Activated effector memory CD4-positive, alpha-beta T cell treated with anti-CD3 and anti-CD28 coated beads, Interleukin-2, amount 50 U/mL, for 16 hours (primary cell): Measurements from ENCODE around the gene PITX1.
A peak's percentile ranks its signal among the peaks of the same experiment; 100 is the strongest.
"Not testable (repeated sequence)": the region's sequence is repeated elsewhere in the genome, so short reads cannot be mapped to it uniquely, and the experiment has no call there.

Source experiments
- DNase-seq: peaks from one replicate; pipeline ENCODE4 v3.0.0-alpha.2; 2020

Gene PITX1

GRCh38 chr5:135033901-135034235, at the start of gene PITX1:
Gene PITX1, minus strand, starts transcription at chr5:135034228. Its CDS starts 347 bp downstream, at chr5:135033881.
- no peak for DNase-seq

GRCh38 chr5:135083334-135083733, 49.3 kb upstream of the PITX1 start:
- not testable (repeated sequence) for DNase-seq

DNA sequence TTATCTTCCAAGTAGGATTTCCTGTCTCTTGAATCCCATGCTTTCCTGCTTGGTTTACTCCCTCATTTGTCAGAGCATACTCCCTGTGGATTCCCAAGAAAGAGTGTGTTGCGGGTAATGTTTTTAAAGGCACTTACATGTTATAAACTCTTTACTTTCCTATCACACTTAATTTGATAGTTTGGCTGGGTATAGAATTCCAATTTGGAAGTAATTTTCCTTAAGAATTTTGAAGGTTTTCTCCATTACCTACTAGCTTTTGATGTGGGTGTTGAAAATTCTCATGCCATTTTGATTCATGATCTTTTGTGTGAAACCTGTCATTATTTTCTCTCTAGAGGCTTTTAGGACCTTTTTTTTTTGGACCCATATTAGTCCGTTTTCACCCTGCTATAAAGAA, 47.2 kb upstream of the PITX1 start:
- DNase-seq: no peak

GRCh38 chr5:135079760-135080159, 45.7 kb upstream of the PITX1 start:
- DNase-seq: no peak

- DNase-seq: no peak
Measured at GRCh38 chr5:135079099-135079681, 45.2 kb upstream of the PITX1 start.

DNA sequence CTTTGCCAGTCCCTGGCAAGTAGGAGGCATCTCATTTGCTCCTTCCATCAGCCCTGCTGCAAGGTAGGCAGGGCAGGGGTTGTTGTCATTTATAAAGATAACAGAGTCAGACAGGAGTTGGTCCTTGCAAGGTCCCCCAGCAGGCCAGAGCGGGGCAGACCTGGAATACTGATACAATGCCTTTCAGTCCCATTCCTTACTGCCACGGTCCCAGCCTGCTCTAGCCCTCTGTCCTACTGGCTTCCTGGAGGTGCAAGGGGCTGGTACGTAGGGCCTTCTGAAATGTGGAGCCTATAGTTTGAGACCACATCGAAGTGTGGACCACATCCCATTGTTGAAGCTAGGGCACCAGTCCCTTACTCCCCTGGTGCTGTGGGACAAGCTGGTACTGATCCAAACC, 42.8 kb upstream of the PITX1 start:
- peak; percentile 38 for DNase-seq

DNA sequence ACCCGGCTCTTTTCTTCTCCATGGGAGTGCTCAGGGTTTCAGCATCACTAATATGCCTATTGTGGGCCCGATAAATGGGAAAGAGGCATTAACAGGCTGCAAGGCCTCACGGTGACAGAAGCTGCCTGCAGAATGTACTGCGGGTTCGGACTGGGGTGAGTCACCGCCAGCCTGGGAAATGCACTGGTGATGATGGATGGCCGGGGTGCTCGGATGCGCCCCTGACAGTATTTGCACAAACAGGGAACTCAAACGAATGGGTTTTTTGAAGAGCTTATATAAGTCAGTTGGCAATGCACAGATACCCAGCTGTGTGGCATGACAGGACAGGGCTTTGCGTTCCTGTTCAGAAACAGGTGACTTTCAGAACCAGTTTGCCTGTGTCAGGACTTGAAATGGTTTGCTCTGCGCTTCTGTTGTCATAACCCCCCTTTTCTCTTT, 42.0 kb upstream of the PITX1 start:
- DNase-seq: peak; percentile 47

DNA sequence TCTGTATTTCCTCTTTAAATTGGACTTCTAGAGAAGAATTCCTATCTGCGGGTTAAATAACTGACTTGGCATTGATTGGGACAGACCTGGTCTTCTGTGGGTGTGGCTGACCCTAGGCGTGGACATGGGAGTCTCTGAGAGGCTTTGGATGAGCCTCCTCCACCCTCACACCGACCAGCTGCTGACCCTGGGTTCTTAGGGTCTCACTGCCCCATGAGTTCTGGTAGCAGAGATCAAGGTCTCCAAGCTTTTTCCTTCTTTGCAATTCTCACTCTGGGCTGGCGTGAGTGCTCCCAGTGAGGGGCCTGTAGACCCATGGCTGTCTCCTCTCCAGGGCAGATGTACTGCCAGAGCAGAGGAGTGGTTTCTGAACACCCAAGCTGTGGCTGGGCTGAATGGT, 41.6 kb upstream of the PITX1 start:
- DNase-seq: peak; percentile 24

- DNase-seq: no peak
Measured at GRCh38 chr5:135073761-135074345, 39.8 kb upstream of the PITX1 start.

DNA sequence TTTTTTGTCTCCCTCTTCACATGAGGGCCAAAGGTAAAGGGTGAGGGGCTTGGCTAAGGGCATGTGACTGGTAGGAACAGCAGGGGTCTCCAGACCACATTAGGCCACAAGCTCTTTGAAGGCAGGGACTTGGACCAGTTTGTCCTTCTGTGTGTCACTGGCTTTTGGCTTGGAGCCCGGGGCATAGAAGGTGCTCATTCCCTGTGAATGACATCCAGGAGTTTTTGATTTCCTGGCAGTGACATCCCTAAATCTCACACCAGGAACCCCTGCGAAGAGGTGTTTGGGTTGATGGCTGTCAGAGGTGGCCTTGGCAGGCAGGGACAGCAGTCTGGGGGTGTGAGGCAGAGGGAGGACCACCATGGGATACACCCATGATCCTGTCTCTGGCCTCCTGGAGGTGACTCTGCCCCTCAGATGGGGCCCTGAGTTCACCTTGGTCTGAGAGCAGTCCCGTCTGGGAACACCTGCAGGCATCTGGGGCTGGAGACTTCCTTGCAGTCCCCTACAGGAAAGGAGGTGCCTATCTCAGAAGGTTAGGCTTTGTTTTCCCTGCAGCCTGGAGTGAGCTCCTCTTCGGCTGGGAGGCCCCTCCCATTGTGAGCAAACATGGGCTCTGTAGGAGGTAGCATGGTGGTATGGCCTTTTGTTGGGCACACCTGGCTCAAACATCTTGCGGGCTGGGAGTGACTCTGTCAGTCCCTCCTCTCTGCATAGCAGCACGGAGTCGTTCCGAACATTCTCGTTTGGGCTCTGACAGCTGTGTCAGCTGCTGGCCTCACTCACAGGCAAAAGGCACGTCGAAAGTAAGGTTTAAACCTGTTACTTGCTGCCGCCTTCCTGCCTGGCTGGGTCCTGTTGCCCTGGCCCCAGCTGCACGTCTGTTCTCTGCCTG, 38.6 kb upstream of the PITX1 start:
- peak; percentile 47 for DNase-seq

DNA sequence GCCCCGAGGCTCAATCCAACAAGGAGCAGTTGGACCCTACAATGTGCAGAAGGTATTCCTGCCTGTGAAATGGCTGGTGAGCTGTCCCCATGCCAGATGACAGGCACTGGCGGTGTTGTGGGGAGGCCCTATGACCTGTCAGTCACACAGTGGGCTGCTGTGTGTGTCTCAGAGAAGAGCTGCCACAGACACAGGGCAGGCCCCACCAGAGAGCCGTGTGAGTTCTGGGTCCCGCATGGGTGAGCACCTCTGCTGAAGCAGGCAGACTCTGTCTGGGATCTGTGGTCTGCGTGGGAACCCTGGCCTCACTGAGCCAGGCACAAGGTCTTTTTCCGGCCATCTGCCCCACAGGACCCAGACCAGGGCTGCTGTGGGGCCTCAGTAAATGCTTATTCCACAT, 37.3 kb upstream of the PITX1 start:
- DNase-seq: peak; percentile 54

DNA sequence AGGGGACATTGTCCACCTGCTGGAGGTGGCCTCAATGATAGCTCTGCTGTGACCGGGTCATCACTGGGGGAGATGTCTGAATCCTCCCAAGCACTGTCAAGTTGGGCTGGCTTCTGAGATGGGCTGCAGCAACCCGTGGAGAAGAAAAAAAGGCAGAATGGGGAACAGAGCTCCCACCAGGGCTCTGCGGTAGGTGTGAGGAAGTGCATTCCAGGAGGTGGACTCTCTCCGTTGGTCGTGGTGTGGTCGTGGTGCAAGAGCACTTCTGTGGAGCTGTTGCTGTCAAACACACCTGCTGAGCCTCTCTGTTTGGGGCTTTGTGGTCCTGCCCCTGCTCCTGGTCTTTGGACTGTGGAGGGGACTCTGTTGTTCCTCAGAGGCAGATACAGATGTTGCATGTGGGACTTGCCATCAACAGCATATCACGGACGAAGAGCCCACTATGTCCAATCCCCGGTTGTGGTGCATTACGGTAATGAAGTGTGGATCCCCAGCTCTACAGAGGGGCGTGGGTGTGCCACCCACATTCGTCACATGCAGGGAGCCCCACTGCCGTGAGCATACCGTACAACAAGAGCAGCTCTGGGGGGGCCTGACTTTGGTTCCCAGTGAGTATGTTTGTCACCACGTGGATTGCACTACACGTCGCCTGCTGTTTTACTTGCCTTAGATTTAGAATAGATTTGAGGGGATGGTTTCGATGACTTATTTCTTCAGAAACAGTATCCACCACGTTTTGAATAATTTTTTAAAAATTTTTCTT, 36.0 kb upstream of the PITX1 start:
- DNase-seq: no peak

DNA sequence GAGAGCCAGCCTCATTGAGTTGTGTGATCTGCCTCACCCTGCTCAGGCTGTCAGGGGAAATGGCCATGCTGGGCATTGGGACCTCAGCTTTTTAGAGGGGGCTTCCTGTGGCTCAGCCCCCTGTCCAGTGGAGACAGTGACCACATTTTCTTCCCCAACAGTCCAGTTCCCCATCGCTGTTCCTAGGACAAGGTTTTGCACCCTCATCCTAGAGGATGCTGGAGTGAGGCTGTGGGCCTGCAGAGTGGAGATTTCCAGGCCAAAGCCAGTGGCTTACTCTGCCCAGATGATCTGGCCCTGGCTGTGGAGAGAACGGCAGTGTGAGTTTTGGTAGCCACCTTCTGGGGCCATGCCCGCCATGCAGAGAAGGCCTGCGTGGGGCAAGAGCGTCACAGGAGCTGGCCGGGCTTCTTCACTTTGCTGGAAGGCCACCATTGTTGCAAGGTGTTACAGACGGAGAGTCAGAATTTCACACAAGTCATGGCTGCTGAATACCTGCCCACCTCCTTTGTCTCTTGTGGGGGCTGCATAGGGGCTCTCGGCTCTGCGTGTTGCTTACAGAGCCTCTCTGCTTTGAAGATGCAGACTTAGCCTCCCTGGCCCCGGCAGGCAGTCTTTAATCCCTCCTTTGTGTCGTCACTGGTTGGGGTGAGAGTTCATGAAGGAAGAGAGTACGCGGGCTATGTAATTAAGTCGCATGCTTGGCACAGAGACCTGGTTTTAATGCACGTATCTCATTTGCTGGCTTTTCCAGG, 35.2 kb upstream of the PITX1 start:
- no peak for DNase-seq

DNA sequence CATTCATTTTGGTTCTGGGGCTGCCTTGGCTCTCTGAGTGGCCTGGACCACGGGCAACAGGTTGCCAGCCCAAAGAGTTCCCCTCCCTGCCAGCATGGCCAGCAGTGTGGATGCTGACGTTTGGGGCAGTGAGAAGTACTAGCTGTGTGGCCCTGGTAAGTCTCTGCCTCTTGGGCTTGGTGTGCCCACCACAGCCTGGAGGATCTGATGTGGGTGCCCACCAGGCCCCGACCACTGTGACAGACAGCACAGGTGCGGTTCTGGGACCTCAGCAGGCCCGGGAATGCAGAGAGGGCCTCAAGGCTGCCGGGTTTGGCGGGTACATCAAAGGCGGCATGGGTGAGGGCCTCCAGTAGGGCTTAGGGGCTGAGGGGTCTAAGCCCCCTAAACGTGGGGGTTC, 33.6 kb upstream of the PITX1 start:
- no peak for DNase-seq

- no peak for DNase-seq
Measured at GRCh38 chr5:135066781-135067180, 32.8 kb upstream of the PITX1 start.

DNA sequence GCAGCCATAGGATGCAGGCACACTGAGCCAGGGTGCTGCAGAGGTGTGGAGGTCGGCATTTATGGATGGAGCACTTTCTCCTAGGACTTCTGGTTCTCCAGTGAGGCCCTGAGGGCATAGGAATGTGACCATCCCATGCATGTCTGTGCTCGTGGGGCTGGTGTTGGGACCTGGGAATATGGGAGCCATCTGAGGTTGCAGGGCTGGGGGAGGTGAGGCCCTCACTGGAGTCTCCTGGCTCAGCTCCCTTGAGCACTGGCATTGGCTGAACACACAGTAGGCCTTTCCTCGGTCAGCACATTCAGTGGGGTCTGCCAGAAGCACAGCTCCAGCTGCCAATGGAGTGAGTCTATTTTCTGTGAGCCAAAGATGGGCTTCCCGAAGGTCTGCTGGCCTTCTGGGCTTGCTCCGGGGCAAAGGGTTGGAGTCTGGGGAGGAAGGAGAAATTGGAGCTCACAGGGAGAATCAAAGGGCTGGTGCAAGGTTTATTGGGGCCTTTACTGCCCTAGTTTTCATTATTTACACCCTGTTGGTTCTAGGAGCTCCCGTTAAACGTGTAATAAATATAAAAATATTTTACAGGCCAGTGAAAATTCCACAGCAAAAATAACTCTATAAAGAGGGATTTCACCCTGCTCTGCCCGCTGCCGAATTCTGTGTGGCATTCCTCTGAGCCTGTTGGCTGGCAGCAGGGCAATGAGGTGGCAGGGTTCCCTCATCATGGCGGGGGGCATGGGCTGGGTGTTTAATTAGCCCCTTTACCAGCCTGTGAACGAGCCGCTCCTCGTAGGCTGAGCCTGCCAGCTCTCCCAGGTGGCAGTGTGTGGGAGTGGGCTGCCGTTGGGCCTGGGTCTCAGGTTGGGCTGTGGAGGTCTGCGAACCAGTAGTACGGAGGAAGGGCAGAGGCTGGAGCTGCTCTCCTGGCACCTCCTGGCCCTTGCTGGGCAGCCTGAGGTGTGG, 31.6 kb upstream of the PITX1 start:
- no peak for DNase-seq

GRCh38 chr5:135064235-135064570, 30.2 kb upstream of the PITX1 start:
- DNase-seq: no peak

DNA sequence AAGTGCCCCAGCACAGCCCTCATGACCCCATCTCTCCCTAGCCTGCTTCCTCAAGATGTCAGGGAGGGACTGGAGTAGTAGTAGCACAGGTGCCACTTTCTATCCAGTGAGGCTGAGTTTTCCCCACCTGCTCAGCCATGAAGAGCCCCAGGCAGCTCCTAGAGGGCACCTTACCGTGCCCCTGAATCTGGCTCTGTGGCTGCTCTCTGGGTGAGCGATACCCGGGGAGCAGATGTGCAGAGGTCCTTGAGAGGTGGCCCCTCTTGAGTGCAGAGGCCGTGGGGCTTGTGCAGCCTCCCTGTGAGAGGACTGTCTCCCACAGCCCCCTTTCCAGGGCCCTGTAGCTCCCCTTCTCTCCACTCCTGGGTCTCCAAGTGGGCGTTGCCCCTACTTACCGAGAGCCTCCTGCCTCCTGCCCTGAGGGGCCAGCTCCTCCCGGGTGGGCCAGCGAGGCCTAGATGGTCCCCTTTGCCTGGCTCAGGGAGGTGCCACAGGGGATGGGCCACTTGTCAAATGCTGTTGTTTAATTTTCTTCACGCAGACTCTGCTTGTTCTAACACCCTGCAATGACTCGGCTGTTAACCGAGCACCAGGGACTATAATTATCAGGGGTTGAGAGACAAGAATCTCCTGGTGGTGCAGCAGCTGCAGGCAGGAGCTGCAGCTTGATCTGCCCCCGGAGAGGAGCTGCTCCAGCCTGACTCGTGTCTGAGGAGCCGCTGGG, 29.6 kb upstream of the PITX1 start:
- no peak for DNase-seq

DNA sequence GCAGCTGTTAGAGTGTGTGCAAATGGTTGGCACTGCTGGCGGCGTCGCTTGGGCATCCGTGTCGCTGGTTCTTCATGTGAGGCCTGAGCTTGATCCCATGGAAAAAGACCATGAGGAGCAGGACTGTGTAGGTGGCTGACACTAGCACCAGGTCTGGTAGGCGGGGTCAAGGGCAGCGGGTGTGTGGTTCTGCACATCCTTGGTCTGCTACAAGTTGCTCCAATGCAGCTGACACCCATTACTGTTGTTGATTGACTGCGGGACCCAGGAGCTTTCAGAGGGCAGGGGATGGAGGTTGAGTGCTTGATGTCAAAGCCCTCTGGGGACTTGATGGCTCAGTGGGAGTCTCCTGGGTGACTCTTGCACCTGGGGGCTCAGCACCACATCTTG, 29.0 kb upstream of the PITX1 start:
- DNase-seq: no peak

GRCh38 chr5:135062216-135063055, 28.4 kb upstream of the PITX1 start:
- DNase-seq: no peak
